ENCODE data around the gene PLCD4.

PLCD4 gene

GRCh38 chr2:218618102-218618860, 10.6 kb downstream of the PLCD4 start:
- H3K4me3 ChIP-seq (ENCODE audit: low read depth, low read length), result no peak overlapping the region

GRCh38 chr2:218621007-218621406, 13.3 kb downstream of the PLCD4 start:
- H3K4me3 ChIP-seq (ENCODE audit: low read depth, low read length), result no peak overlapping the region

GRCh38 chr2:218622606-218623365, 15.1 kb downstream of the PLCD4 start:
- H3K4me3 ChIP-seq (ENCODE audit: low read depth, low read length), result no peak overlapping the region

- no peak overlapping the region for H3K4me3 ChIP-seq (ENCODE audit: low read depth, low read length)
Observed at GRCh38 chr2:218623366-218623705, 15.6 kb downstream of the PLCD4 start.

GRCh38 chr2:218626369-218626768, 18.7 kb downstream of the PLCD4 start:
- no peak overlapping the region for H3K4me3 ChIP-seq (ENCODE audit: low read depth, low read length)

GRCh38 chr2:218627939-218628338, 20.2 kb downstream of the PLCD4 start:
- no peak overlapping the region for H3K4me3 ChIP-seq (ENCODE audit: low read depth, low read length)

- H3K4me3 ChIP-seq (ENCODE audit: low read depth, low read length), result no peak overlapping the region
Observed at GRCh38 chr2:218631837-218632236, 24.1 kb downstream of the PLCD4 start.

- no peak overlapping the region for H3K4me3 ChIP-seq (ENCODE audit: low read depth, low read length)
Observed at GRCh38 chr2:218635719-218636118, 28.0 kb downstream of the PLCD4 start.

- no peak overlapping the region for H3K4me3 ChIP-seq (ENCODE audit: low read depth, low read length)
Observed at GRCh38 chr2:218638372-218638771, 30.7 kb downstream of the PLCD4 start.

- H3K4me3 ChIP-seq (ENCODE audit: low read depth, low read length), result no peak overlapping the region
Observed at GRCh38 chr2:218642121-218642656, 34.5 kb downstream of the PLCD4 start.

GRCh38 chr2:218642786-218643185, 35.1 kb downstream of the PLCD4 start:
- no peak overlapping the region for H3K4me3 ChIP-seq (ENCODE audit: low read depth, low read length)

GRCh38 chr2:218643751-218644310, 36.1 kb downstream of the PLCD4 start:
- no peak overlapping the region for H3K4me3 ChIP-seq (ENCODE audit: low read depth, low read length)

- no peak overlapping the region for H3K4me3 ChIP-seq (ENCODE audit: low read depth, low read length)
Observed at GRCh38 chr2:218644721-218645120, 37.0 kb downstream of the PLCD4 start.

GRCh38 chr2:218645126-218645525, 37.4 kb downstream of the PLCD4 start:
- H3K4me3 ChIP-seq (ENCODE audit: low read depth, low read length), result no peak overlapping the region

GRCh38 chr2:218648088-218648786, 40.5 kb downstream of the PLCD4 start:
- no peak overlapping the region for H3K4me3 ChIP-seq (ENCODE audit: low read depth, low read length)

GRCh38 chr2:218648787-218649100, 41.0 kb downstream of the PLCD4 start:
- H3K4me3 ChIP-seq (ENCODE audit: low read depth, low read length), result no peak overlapping the region

GRCh38 chr2:218655751-218656150, 48.1 kb downstream of the PLCD4 start:
- H3K4me3 ChIP-seq (ENCODE audit: low read depth, low read length), result no peak overlapping the region

- H3K4me3 ChIP-seq (ENCODE audit: low read depth, low read length), result peak overlapping the region; percentile 93
Observed at GRCh38 chr2:218658671-218659257, 51.1 kb downstream of the PLCD4 start.

- peak within 1 kb of the TSS; percentile 93 for H3K4me3 ChIP-seq (ENCODE audit: low read depth, low read length)
Observed at GRCh38 chr2:218659258-218659987, 51.7 kb downstream of the PLCD4 start, which contains the start of the genes BCS1L and ZNF142. TSS of gene BCS1L (plus strand) at chr2:218659683. CDS start at chr2:218660988, 1,305 bp downstream. TSS of gene ZNF142 (minus strand) at chr2:218659623. CDS start at chr2:218656429, 3,194 bp downstream.

GRCh38 chr2:218659988-218660358, 52.3 kb downstream of the PLCD4 start:
- H3K4me3 ChIP-seq (ENCODE audit: low read depth, low read length), result peak overlapping the region; percentile 93

Measured in iPS-11a (cell line).